DND-41 (cell line): ENCODE measurements around the gene FHOD1.

Experiments
- EZH2 ChIP-seq: IDR thresholded peaks from 3 replicates; pipeline ENCODE4 v1.6.1; 2012; ENCODE audit warnings: borderline replicate concordance, low read depth, mild to moderate bottlenecking, moderate library complexity, low read length, inconsistent platforms; ENCODE audit not compliant: severe bottlenecking
- TF ChIP-seq, protein P1 (sequence below): IDR thresholded peaks from 2 replicates; pipeline ENCODE4 v1.5.1; 2012; ENCODE audit warnings: borderline replicate concordance, low read length, moderate library complexity, mild to moderate bottlenecking; ENCODE audit not compliant: poor library complexity, severe bottlenecking; ENCODE audit errors: extremely low read depth

DNA sequence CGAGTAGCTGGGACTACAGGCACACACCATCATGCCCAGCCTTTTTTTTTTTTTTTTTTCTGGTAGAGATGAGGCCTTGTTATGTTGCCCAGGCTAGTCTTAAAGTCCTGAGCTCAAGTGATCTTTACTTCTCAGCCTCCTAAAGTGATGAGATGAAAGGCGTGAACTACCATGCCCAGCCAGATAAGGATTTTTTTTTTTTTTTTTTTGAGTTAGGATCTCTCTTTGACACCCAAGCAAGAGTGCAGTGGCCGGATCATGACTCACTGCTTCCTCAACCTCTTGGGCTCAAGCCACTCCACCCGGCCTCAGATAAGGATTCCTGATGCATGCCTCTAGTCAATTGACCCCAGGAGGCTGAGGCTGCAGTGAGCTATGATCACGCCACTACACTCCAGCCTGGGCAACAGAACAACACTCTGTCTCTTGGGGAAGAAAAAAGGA lies 20.9 kb upstream of the FHOD1 start:
- TF ChIP-seq, protein P1, sequence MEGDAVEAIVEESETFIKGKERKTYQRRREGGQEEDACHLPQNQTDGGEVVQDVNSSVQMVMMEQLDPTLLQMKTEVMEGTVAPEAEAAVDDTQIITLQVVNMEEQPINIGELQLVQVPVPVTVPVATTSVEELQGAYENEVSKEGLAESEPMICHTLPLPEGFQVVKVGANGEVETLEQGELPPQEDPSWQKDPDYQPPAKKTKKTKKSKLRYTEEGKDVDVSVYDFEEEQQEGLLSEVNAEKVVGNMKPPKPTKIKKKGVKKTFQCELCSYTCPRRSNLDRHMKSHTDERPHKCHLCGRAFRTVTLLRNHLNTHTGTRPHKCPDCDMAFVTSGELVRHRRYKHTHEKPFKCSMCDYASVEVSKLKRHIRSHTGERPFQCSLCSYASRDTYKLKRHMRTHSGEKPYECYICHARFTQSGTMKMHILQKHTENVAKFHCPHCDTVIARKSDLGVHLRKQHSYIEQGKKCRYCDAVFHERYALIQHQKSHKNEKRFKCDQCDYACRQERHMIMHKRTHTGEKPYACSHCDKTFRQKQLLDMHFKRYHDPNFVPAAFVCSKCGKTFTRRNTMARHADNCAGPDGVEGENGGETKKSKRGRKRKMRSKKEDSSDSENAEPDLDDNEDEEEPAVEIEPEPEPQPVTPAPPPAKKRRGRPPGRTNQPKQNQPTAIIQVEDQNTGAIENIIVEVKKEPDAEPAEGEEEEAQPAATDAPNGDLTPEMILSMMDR = no peak
- no peak for TF ChIP-seq EZH2
